Mesothelial cell of epicardium (in vitro differentiated cells): ENCODE data around the gene RSL24D1. TPM values are rescaled to one million over a fixed set of nuclear protein-coding genes. Genes with fewer than 3 reads are reported as not detected.
A peak's percentile ranks its signal among the peaks of the same experiment; 100 is the strongest.

Experiments
- DNase-seq, 2 experiments: peaks; one replicate each; pipeline ENCODE4 v3.0.0; 2021; ENCODE audit warnings: low spot score in 2 of 2; ENCODE audit not compliant: unreplicated experiment in 2 of 2
- H3K27ac Mint-ChIP-seq: 2 replicates; pipeline ENCODE4 v1.8.0; 2021; ENCODE audit warnings: mixed read lengths
- H3K27me3 Mint-ChIP-seq: 2 replicates; pipeline ENCODE4 v1.8.0; 2021; ENCODE audit warnings: low read depth, mixed read lengths
- H3K36me3 Mint-ChIP-seq: 2 replicates; pipeline ENCODE4 v1.8.0; 2021; ENCODE audit warnings: mixed read lengths
- H3K4me1 Mint-ChIP-seq: 2 replicates; pipeline ENCODE4 v1.8.0; 2021; ENCODE audit warnings: mixed read lengths
- H3K4me3 Mint-ChIP-seq: 2 replicates; pipeline ENCODE4 v1.8.0; 2021; ENCODE audit warnings: mild to moderate bottlenecking, moderate library complexity, mixed read lengths
- H3K9me3 Mint-ChIP-seq: 2 replicates; pipeline ENCODE4 v1.8.0; 2021; ENCODE audit warnings: mixed read lengths
- total RNA-seq: library from RNA; stranded (reverse); gene quantifications from 3 replicates; pipeline ENCODE4 v1.2.1, GENCODE V29; 2021
- TF ChIP-seq, protein P1 (sequence below): fragments of 200-600 bp; sonication (generic); IDR thresholded peaks from one replicate; pipeline ENCODE4 v1.5.0; 2021; ENCODE audit warnings: antibody characterized with exemption; ENCODE audit not compliant: unreplicated experiment

The RSL24D1 gene
- total RNA-seq, 1 donor from 2014 or later, result 78.8 TPM

DNA sequence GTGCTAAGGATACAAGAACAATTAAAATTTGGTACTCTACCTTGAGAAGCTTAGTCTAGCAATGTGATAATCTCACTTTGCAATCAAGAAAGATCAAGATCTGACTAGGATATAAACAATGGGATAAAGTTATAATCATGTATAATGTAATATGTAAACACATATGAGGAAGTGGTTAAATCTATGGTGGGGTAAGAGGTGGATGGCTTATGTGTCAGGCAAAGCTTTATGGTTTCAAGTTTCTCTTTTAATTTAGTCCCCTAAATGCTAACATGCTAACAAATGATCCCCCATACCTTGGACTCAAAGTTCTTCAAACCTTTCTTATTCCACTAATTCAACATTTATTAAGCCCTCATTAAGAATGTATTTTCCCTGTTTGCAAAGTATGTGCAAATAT lies 2.5 kb downstream of the RSL24D1 start:
- H3K4me3 Mint-ChIP-seq, result no peak overlapping the region
- peaks cover 5% of the 10 kb centered on the region for H3K9me3 Mint-ChIP-seq
- peaks cover 6% of the 10 kb centered on the region for H3K4me1 Mint-ChIP-seq
- TF ChIP-seq, protein P1, sequence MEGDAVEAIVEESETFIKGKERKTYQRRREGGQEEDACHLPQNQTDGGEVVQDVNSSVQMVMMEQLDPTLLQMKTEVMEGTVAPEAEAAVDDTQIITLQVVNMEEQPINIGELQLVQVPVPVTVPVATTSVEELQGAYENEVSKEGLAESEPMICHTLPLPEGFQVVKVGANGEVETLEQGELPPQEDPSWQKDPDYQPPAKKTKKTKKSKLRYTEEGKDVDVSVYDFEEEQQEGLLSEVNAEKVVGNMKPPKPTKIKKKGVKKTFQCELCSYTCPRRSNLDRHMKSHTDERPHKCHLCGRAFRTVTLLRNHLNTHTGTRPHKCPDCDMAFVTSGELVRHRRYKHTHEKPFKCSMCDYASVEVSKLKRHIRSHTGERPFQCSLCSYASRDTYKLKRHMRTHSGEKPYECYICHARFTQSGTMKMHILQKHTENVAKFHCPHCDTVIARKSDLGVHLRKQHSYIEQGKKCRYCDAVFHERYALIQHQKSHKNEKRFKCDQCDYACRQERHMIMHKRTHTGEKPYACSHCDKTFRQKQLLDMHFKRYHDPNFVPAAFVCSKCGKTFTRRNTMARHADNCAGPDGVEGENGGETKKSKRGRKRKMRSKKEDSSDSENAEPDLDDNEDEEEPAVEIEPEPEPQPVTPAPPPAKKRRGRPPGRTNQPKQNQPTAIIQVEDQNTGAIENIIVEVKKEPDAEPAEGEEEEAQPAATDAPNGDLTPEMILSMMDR, result no peak
- no peak for DNase-seq
- H3K27me3 Mint-ChIP-seq, result no peaks in the 10 kb centered on the region
- H3K36me3 Mint-ChIP-seq, result peaks cover 10% of the 10 kb centered on the region
- H3K27ac Mint-ChIP-seq, result no peak overlapping the region

DNA sequence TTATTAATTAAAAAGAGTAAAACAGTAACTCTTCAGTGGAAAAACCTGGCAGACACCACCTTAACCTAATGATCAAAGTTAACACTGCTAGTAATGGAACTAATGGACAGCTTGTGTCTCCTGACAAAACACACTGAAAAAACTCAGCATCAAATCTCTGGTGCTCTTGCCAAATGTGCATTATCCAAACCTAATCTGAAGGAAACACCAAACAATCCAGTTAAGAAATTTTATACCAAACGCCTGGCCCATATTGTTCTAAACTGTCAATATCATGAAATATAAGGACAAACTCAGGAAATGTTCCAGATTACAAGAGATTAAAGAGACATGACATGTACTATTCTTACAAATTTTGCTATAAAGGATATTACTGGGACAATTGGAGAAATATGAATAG lies 10.4 kb downstream of the RSL24D1 start:
- TF ChIP-seq, protein P1, result no peak
- no peak overlapping the region for H3K4me3 Mint-ChIP-seq
- H3K36me3 Mint-ChIP-seq, result peaks cover 40% of the 10 kb centered on the region
- H3K27me3 Mint-ChIP-seq, result no peaks in the 10 kb centered on the region
- no peak for DNase-seq
- H3K9me3 Mint-ChIP-seq, result no peaks in the 10 kb centered on the region
- H3K27ac Mint-ChIP-seq, result no peak overlapping the region
- no peaks in the 10 kb centered on the region for H3K4me1 Mint-ChIP-seq

DNA sequence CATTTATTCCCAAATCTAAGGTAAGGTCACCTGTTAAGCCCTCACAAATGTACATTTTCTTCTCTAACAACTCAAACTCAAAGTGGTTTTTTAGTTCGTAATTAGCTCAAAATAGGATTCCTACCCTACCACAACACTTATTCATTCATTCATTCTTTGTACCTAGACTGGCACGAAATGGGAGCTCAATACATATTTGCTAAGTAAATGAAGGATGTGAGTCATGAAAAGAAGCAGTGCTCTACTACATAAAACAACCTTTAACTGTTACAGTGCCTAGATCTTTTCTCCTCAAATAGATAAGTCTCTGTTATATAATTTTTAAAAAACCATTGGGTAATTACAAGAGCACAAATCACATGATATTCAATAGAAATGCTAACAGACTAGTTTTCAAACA lies 13.1 kb downstream of the RSL24D1 start:
- Mint-ChIP-seq H3K4me1 (no peaks in the 10 kb centered on the region), H3K9me3 (no peaks in the 10 kb centered on the region), H3K27ac (no peak overlapping the region), H3K36me3 (peaks cover 37% of the 10 kb centered on the region), H3K27me3 (no peaks in the 10 kb centered on the region), H3K4me3 (no peak overlapping the region)
- TF ChIP-seq, protein P1, result no peak
- no peak for DNase-seq

DNA sequence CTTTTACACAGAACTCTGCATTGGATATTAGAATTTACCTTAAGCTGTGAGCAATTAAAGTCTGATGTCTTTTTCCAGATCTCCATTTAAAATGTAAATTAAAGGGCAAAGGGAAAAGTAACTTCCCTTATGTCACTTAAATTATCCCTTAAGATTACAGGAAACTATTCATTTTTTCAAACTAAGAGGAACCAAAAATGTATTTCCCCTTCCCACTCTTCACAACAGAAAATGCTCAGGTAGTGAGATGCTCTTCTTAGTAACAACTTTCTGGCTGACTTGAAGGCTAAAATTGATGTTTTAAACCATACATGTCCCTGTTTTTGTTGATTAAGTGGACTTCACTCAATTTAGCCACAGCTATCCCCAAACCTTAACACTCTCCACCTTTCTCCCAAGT lies 17.6 kb downstream of the RSL24D1 start:
- Mint-ChIP-seq H3K36me3 (peaks cover 19% of the 10 kb centered on the region), H3K4me1 (no peaks in the 10 kb centered on the region), H3K27me3 (no peaks in the 10 kb centered on the region), H3K27ac (no peak overlapping the region), H3K9me3 (no peaks in the 10 kb centered on the region), H3K4me3 (no peak overlapping the region)
- TF ChIP-seq, protein P1, result no peak
- no peak for DNase-seq

DNA sequence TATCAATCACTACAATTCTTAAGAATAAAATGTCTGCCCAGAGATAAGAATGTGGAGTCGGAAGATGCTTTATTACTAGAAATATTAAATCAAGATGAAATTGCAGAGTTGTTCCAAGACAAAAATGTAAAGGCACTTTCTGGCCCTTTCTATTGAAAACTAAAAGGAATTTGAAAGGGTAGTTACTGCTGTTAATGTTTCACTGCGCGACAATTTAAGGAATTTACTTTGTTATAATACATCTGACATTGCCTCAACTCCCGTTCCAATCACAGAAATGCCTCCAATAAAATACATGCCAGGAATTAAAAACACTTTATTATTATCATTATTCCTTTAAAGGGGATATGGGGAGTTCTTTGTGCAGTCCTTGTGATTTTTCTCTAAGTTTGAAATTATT lies 26.4 kb downstream of the RSL24D1 start:
- Mint-ChIP-seq H3K36me3 (no peaks in the 10 kb centered on the region), H3K27ac (no peak overlapping the region), H3K4me1 (peaks cover 5% of the 10 kb centered on the region), H3K9me3 (no peaks in the 10 kb centered on the region), H3K27me3 (no peaks in the 10 kb centered on the region), H3K4me3 (no peak overlapping the region)
- no peak for DNase-seq
- TF ChIP-seq, protein P1, result no peak

DNA sequence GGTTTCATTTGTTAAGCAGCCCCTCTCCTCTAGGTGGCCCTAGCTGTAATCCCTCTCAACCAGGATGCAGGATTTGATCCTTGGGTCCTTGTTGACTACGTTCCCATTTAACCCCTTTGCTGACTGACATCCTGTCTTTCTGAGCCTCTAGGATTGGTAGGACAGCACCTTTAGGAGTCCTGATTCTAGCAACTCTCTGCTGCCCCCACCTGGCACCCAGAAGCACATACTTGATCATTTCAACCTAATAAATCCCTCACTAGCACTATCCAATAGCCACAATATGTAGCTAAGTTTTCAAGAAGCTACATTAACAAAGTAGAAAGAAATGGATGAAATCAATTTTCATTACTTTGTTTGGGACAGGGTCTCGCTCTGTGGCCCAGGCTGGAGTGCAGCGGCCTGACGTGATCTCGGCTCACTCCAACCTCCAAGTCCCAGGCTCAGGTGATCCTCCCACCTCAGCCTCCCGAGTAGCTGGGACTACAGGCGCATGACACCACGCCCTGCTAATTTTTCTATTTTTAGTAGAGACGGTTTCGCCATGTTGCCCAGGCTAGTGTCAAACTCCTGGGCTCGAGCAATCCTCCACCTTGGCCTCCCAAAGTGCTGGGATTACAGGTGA lies 28.3 kb downstream of the RSL24D1 start:
- no peaks in the 10 kb centered on the region for H3K27me3 Mint-ChIP-seq
- H3K27ac Mint-ChIP-seq, result no peak overlapping the region
- H3K36me3 Mint-ChIP-seq, result no peaks in the 10 kb centered on the region
- H3K4me1 Mint-ChIP-seq, result peaks cover 5% of the 10 kb centered on the region
- no peak overlapping the region for H3K4me3 Mint-ChIP-seq
- H3K9me3 Mint-ChIP-seq, result no peaks in the 10 kb centered on the region
- TF ChIP-seq, protein P1, result peak; percentile 69
- DNase-seq, result peak; percentile 27 to 72
